HepG2 (cell line): Measurements from ENCODE around the gene HMGCS2. TPM values are rescaled to one million over a fixed set of nuclear protein-coding genes. Genes with fewer than 3 reads are reported as not detected.

Source experiments
- ATF4 ChIP-seq, 2 experiments: fragments of 450-650 bp in 1 of 2; sonication (generic) in 1 of 2; formaldehyde crosslinking; IDR thresholded peaks; 2 replicates each; pipeline versions ENCODE4 v1.5.0 to v1.8.0; 2020 to 2022; ENCODE audit warnings: mild to moderate bottlenecking in 1 of 2, missing genetic modification reagents in 1 of 2
- ATRX ChIP-seq: sonication (generic); formaldehyde crosslinking; IDR thresholded peaks from 2 replicates; pipeline ENCODE4 v1.4.0; 2020; ENCODE audit warnings: missing genetic modification reagents, borderline replicate concordance
- DR1 ChIP-seq: sonication (generic); formaldehyde crosslinking; IDR thresholded peaks from 2 replicates; pipeline ENCODE4 v1.8.0; 2021; ENCODE audit warnings: mild to moderate bottlenecking, missing genetic modification reagents, inconsistent platforms
- EEA1 ChIP-seq: sonication (generic); formaldehyde crosslinking; IDR thresholded peaks from 2 replicates; pipeline ENCODE4 v1.5.1; 2020; ENCODE audit warnings: mild to moderate bottlenecking, missing genetic modification reagents, borderline replicate concordance
- HIC2 ChIP-seq: sonication (generic); formaldehyde crosslinking; IDR thresholded peaks from 2 replicates; pipeline ENCODE4 v1.9.0; 2022; ENCODE audit warnings: low read depth, missing genetic modification reagents
- ONECUT2 ChIP-seq: sonication (generic); formaldehyde crosslinking; IDR thresholded peaks from 2 replicates; pipeline ENCODE4 v1.4.0; 2020; ENCODE audit warnings: missing genetic modification reagents
- PAX8 ChIP-seq: sonication (generic); formaldehyde crosslinking; IDR thresholded peaks from 2 replicates; pipeline ENCODE4 v1.8.0; 2022; ENCODE audit warnings: mild to moderate bottlenecking, missing genetic modification reagents, borderline replicate concordance
- RFX3 ChIP-seq: IDR thresholded peaks from 2 replicates; pipeline ENCODE4 v1.6.1; 2016; ENCODE audit warnings: missing biosample characterization, missing genetic modification reagents
- SIN3A ChIP-seq: IDR thresholded peaks from 2 replicates; pipeline ENCODE4 v1.6.1; 2011; ENCODE audit warnings: low read depth, mild to moderate bottlenecking, control low read depth, low read length, borderline replicate concordance
- SIX4 ChIP-seq: sonication (generic); formaldehyde crosslinking; IDR thresholded peaks from 2 replicates; pipeline ENCODE4 v1.4.0; 2020; ENCODE audit warnings: missing genetic modification reagents
- XBP1 ChIP-seq: sonication (generic); formaldehyde crosslinking; IDR thresholded peaks from 2 replicates; pipeline ENCODE4 v1.5.0; 2020; ENCODE audit warnings: missing genetic modification reagents
- ZBTB7B ChIP-seq: sonication (generic); formaldehyde crosslinking; IDR thresholded peaks from 2 replicates; pipeline ENCODE4 v1.4.0; 2020; ENCODE audit warnings: missing genetic modification reagents
- ZFY ChIP-seq: sonication (generic); formaldehyde crosslinking; IDR thresholded peaks from 2 replicates; pipeline ENCODE4 v1.4.0; 2020; ENCODE audit warnings: missing genetic modification reagents
- ZNF230 ChIP-seq: sonication (generic); formaldehyde crosslinking; IDR thresholded peaks from 2 replicates; pipeline ENCODE4 v1.4.0; 2020; ENCODE audit warnings: mild to moderate bottlenecking, missing genetic modification reagents
- ZNF781 ChIP-seq: sonication (generic); formaldehyde crosslinking; IDR thresholded peaks from 2 replicates; pipeline ENCODE4 v1.5.1; 2020; ENCODE audit warnings: borderline replicate concordance, mild to moderate bottlenecking, missing genetic modification reagents; ENCODE audit errors: not compliant biosample characterization
- ZNF839 ChIP-seq: sonication (generic); formaldehyde crosslinking; IDR thresholded peaks from 2 replicates; pipeline ENCODE4 v1.4.0; 2020; ENCODE audit warnings: missing genetic modification reagents, mild to moderate bottlenecking, borderline replicate concordance
- ZNF883 ChIP-seq: sonication (generic); formaldehyde crosslinking; IDR thresholded peaks from 2 replicates; pipeline ENCODE4 v1.5.1; 2020; ENCODE audit warnings: mild to moderate bottlenecking, missing genetic modification reagents; ENCODE audit errors: not compliant biosample characterization
- ZSCAN9 ChIP-seq: IDR thresholded peaks from 2 replicates; pipeline ENCODE4 v1.6.1; 2016; ENCODE audit warnings: borderline replicate concordance
- polyA plus RNA-seq, 8 experiments: library from polyadenylated mRNA; depleted of rRNA in 3 of 8; stranded (reverse) in 7 of 8; unstranded in 1 of 8; fragments of >200 nt; fragmentation: Illumina TruSeq in 4 of 8; extraction: Trizol in 4 of 8; gene quantifications; 2 replicates each; pipeline versions ENCODE4 v1.2.1 to v1.2.3, GENCODE V29; 2011 to 2016; ENCODE audit warnings: low read depth in 4 of 8, missing spikeins in 1 of 8, mixed read lengths in 1 of 8; ENCODE audit not compliant: insufficient read depth in 1 of 8
- total RNA-seq, 5 experiments: library from RNA; depleted of rRNA; stranded (reverse); fragments of >200 nt; fragmentation: Illumina TruSeq; extraction: Trizol; gene quantifications; 2 replicates each; pipeline ENCODE4 v1.2.3, GENCODE V29; 2016; ENCODE audit warnings: low read depth in 1 of 5
- TF ChIP-seq, protein P1 (sequence below): sonication (generic); formaldehyde crosslinking; IDR thresholded peaks from 2 replicates; pipeline ENCODE4 v1.5.0; 2020; ENCODE audit warnings: mild to moderate bottlenecking, missing genetic modification reagents, borderline replicate concordance

HMGCS2 gene
- total and polyA plus RNA-seq, 2 of the 13 experiments (the other 11 are each of a cell fraction or from before 2014, with no cell fraction given) = 0.44 to 1.5 TPM

DNA sequence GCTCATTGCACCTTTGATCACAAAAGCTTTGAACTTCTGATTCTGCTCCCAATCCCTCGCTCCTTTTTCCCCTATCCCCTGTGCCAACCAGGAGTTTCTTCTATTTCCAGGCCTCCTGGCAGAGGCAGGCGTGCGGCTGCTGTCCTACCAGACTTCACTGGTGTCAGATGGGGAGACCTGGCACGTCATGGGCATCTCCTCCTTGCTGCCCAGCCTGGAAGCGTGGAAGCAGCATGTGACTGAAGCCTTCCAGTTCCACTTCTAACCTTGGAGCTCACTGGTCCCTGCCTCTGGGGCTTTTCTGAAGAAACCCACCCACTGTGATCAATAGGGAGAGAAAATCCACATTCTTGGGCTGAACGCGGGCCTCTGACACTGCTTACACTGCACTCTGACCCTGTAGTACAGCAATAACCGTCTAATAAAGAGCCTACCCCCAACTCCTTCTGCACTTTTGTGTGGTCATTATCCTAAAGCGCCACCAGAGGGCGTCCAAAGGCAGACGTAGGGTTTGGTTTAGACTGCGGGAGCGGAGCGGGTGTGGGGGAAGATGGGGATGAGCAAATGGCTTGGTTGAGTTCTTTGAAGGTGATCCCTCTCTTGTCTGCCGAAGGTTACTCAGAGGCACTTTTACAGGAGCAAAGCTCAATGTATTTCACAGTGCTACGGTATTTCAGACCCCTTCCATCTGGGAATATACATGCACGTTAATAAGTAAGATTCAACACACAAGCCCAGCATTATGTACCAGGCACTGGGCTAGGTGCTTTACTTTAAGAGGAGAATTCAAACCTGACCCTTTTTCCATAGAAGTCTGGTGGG, 24.7 kb downstream of the HMGCS2 start (continued):
- TF ChIP-seq EEA1 (CRISPR knock-in tag) (no peak), PAX8 (CRISPR knock-in tag) (no peak), SIX4 (no peak), XBP1 (CRISPR knock-in tag) (no peak), SIN3A (no peak), RFX3 (CRISPR knock-in tag) (no peak), ZBTB7B (CRISPR knock-in tag) (no peak), ZFY (CRISPR knock-in tag) (no peak), DR1 (no peak), HIC2 (0 out of 2 replicates have a peak, but pooled peaks have one; percentile 24), ZNF839 (CRISPR knock-in tag) (no peak), ATRX (CRISPR knock-in tag) (no peak), ZNF230 (CRISPR knock-in tag) (no peak), ZSCAN9 (CRISPR knock-in tag) (no peak), ATF4 (CRISPR knock-in tag; IDR thresholded peaks at IDR 0.05) (no peak), ONECUT2 (no peak), ZNF883 (no peak), ZNF781 (no peak)
- TF ChIP-seq, protein P1, sequence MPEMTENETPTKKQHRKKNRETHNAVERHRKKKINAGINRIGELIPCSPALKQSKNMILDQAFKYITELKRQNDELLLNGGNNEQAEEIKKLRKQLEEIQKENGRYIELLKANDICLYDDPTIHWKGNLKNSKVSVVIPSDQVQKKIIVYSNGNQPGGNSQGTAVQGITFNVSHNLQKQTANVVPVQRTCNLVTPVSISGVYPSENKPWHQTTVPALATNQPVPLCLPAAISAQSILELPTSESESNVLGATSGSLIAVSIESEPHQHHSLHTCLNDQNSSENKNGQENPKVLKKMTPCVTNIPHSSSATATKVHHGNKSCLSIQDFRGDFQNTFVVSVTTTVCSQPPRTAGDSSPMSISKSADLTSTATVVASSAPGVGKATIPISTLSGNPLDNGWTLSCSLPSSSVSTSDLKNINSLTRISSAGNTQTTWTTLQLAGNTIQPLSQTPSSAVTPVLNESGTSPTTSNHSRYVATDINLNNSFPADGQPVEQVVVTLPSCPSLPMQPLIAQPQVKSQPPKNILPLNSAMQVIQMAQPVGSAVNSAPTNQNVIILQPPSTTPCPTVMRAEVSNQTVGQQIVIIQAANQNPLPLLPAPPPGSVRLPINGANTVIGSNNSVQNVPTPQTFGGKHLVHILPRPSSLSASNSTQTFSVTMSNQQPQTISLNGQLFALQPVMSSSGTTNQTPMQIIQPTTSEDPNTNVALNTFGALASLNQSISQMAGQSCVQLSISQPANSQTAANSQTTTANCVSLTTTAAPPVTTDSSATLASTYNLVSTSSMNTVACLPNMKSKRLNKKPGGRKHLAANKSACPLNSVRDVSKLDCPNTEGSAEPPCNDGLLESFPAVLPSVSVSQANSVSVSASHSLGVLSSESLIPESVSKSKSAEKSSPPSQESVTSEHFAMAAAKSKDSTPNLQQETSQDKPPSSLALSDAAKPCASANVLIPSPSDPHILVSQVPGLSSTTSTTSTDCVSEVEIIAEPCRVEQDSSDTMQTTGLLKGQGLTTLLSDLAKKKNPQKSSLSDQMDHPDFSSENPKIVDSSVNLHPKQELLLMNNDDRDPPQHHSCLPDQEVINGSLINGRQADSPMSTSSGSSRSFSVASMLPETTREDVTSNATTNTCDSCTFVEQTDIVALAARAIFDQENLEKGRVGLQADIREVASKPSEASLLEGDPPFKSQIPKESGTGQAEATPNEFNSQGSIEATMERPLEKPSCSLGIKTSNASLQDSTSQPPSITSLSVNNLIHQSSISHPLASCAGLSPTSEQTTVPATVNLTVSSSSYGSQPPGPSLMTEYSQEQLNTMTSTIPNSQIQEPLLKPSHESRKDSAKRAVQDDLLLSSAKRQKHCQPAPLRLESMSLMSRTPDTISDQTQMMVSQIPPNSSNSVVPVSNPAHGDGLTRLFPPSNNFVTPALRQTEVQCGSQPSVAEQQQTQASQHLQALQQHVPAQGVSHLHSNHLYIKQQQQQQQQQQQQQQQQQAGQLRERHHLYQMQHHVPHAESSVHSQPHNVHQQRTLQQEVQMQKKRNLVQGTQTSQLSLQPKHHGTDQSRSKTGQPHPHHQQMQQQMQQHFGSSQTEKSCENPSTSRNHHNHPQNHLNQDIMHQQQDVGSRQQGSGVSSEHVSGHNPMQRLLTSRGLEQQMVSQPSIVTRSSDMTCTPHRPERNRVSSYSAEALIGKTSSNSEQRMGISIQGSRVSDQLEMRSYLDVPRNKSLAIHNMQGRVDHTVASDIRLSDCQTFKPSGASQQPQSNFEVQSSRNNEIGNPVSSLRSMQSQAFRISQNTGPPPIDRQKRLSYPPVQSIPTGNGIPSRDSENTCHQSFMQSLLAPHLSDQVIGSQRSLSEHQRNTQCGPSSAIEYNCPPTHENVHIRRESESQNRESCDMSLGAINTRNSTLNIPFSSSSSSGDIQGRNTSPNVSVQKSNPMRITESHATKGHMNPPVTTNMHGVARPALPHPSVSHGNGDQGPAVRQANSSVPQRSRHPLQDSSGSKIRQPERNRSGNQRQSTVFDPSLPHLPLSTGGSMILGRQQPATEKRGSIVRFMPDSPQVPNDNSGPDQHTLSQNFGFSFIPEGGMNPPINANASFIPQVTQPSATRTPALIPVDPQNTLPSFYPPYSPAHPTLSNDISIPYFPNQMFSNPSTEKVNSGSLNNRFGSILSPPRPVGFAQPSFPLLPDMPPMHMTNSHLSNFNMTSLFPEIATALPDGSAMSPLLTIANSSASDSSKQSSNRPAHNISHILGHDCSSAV = no peak
